HG02623 (cell line): Measurements from ENCODE around the gene NAPB.

Experiments
- ATAC-seq: cut with Tn5 transposase; IDR thresholded peaks from one replicate; pipeline ENCODE4 v1.9.1; 2021; ENCODE audit warnings: moderate library complexity; ENCODE audit not compliant: unreplicated experiment

Gene NAPB

DNA sequence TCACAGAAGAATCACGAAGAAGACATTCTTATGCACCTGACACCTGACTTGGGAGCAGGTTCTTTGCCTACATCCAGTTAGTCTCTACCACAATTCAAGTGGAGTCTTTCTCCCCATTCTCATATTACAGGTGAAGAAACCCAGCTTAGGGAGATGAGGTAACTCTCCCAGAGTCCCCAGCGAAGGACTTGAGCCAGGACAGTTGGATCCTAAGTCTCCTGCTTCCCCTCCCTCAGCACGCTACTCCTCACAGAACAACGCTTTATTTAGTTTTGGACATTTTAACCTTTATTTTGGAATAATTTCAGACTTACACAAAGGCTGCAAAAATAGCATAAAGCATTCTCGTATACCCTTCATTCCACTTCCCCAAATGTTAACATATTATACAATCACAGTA lies 17.4 kb upstream of the NAPB start:
- ATAC-seq, result no peak

DNA sequence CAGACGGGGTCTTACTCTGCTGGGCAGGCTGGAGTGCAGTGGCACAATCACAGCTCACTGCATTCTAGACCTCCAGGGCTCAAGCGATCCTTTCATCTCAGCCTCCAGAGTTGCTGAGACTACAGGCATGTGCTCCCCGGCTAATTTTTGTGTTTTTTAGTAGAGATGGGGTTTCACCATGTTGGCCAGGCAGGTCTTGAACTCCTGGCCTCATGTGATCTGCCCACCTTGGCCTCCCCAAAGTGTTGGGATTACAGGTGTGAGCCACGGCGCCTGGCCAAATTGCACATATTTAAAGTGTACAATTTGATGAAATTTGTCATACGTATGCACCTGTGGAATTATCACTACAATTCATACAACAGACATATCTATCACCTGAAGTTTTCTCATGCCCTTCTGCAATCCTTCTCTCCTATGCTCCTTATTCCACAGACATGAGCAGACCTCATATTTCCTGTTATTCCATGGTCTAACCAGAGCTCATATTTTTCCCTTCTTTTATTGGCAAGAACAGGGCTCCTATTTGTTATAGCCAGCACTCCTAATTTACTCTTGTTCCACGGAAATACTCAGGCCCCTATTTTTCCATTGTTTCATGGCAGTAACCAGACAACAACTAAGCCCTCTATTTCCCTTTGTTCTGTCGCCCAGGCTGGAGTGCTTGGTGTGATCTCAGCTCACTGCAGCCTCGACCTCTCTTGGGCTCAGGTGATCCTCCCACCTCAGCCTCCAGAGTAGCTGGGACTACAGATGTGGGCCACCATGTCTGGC lies 16.0 kb upstream of the NAPB start:
- no peak for ATAC-seq

DNA sequence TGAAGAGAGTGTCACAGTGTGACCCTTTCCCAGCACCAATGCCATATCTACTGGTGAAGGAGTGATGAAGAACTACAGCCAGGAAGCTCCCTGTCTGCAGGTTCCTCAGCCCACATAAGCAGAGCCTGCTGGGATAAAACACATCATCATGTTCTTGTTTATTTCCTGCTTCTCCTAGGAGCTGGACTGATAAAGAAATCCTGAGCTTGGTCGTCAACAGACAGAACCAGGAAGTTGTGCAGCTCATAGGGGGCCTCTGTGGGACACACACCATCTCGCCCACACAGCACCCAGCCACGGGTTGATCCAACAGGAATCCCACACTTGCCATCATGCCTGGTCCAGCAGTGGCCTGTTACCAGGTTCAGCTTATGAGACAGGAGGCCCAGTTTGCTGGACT lies 15.4 kb upstream of the NAPB start:
- no peak for ATAC-seq

DNA sequence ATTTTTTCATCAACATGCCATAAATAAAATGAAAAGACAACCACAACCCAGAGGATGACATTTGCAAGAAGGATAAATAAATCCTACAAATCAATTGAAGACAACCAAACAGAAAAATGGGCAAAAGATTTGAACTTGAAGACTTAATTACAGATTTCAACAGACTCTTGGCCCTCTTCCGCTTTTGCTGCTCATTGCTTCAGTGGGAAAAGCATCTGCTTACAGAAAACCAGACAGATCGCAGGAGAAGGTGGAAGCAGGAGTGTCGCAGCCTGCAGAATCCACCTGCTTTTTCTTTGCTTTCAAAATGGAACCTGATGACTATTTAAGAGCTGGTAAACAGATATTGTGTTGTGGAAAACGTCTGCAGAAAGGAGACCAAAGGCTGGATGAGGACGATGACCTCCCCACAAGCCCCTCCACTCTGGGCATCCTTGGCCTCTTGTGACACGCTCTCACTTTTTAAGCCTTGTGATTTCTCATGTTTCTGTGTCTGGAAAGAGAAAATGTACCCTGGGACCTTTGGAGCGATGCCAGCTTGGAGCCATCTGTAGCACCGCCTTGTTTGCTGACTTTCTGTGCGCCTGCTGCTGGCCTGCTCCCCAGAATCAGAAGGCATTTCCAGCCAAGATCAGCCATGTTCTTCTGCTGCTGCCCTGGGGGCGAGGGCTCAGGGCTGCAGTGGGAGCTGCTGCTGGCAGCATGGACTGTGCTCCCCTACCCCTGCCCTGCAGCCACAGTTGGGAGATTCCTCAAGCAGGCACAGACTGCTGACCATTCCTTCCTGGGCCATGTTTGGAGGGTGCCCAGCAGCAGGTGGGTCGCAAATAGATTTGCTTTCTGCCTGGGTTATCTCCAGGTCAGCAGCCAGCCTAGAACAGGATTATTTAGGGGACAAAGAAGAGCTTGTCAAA lies 14.6 kb upstream of the NAPB start:
- ATAC-seq, result no peak

DNA sequence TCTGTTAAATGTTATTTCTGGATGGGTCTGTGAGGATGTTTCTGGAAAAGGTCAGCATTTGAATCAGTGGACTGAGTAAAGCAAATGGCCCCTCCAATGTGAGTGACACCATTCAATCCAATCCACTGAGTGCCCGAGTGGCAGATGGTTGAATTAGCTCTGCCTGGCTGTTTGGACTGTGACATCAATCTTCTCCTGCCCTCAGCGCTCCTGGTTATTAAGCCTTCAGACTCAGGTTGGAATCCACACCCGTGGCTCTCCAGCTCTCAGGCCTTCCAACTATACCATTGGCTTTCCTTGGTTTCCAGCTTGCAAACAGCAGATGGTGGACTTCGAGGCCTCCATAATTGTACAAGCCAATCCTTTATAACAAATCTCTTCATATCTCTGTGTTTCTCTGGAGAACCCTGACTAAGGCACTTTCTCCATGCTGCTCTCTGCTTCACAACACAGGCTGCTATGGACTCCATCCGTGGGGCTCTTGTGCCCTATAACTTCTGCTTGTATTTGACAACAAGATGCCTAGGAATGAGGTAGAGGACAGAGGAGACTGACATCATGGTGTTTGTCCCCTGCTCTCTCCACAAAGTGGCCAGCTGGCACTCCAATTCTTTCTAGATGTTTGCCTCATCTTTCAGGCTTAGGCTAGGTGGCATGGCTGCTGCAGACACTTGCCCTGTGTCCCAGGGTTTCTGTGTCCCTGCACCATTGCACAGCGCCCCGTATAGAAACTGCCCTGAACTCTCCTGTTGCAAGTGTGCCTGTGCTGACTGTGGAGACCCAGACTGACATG lies 13.4 kb upstream of the NAPB start:
- ATAC-seq, result no peak

DNA sequence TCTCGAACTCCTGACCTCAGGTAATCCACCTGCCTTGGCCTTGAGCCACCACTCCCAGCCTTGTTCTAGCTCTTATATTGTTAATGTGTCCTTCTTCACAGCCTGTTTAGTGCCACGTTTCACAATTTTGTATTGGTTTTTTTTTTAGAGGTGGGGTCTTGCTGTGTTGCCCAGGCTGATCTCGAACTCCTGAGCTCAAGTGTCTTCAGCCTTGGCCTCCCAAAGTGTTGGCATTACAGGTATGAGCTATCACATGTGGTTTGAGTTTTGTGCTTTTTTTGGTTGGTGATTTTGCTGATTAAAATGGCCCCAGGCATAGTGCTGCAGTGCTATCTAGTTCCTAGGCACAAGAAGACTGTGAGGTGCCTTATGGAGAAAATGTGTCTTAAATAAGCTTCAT lies 12.3 kb upstream of the NAPB start:
- ATAC-seq, result no peak

DNA sequence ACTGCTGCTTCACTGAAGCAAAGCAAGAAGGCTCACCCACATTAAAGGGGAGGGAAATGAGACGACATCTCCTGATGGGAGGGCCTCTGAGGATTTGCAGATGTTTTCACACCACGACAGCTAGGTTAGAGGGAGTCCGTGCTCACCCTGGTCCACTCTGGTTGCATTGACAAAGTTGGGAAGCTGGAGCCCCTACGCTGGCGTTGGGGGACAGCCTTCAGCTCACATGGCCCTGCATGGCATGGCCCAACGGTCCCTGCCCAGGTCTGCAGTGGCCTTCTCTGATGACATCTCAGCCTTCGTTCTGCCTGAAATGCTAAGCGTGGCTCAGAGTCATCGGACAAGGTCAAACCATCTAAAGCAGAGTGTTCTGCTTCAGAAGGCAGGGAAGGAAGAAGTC lies 3.8 kb upstream of the NAPB start:
- ATAC-seq, result no peak

DNA sequence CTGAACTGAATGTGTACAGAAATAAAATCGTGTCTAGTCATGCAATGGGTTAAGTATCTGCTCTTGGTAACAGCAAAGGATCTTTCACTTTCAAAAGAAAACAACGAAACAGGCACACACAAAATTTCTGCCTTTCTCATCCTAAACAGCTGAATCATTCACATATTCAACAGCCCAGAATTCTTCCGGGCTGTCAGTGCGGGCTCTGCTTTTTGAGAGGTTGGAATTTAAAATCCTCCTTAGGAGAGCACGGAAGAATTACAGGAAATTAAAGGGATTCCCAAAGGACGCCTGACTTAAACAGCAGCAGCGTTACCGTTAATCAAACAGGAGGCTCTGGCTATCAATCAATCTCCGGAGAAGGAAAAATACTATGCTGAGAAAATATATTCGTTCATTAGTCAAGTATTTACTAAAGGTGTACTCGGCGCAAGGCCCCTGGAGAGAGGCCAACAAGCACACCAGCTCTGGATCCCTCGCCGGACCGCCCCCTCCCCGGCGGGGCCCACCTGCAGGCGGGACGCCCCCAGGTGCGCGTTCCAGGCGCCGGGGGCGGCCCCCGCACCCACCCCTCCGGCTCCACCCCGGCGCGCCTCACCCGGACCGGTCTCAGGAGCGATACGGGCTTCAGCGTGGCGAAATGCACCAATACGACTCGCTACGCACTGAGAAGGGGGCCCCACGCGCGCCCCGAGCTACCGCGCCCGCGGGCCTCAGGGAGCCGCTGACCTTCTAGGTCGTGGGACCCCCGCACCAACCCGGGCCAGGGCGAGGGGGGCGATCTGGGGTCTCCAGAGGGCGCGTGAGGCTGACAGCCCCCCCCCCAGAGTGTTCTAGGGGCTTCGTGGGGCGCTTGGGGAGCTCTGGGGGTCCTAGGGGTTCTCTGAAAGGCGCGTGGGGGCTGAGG lies 1.0 kb downstream of the NAPB start:
- peak; percentile 19 for ATAC-seq

DNA sequence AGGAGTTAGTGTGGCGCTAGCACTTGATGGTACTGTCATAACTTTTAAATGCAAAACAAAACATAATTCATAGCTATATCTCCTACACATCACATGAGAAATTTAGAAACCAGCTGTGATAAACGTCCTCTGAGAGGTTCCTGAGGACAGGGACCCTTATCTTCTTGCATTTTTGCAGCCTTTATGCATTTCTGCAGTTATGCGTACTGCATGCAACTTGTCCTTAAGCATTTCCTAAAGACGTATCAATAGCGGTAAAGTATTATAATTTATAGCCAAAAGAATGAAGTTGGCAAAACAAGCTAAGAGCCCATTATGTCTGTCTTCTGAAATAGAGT lies 1.7 kb downstream of the NAPB start:
- ATAC-seq, result no peak

DNA sequence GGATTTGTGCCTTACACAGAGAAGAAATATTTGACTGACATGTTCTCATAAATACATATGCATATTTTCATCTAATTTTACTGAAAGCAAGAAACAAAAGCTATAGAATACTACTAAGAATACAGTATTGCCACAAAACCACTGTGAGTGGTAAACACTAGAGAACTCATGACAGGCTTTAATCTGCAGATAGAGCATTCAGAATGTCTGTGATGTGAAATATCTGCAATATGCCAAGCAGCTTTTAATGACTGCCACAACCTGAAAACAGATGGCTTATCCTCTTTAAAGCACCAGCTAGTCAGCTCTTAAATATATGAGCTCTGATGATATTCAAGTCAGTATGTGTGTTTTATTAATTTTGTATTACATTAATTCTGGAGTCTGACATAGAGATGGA lies 3.4 kb downstream of the NAPB start:
- ATAC-seq, result no peak

DNA sequence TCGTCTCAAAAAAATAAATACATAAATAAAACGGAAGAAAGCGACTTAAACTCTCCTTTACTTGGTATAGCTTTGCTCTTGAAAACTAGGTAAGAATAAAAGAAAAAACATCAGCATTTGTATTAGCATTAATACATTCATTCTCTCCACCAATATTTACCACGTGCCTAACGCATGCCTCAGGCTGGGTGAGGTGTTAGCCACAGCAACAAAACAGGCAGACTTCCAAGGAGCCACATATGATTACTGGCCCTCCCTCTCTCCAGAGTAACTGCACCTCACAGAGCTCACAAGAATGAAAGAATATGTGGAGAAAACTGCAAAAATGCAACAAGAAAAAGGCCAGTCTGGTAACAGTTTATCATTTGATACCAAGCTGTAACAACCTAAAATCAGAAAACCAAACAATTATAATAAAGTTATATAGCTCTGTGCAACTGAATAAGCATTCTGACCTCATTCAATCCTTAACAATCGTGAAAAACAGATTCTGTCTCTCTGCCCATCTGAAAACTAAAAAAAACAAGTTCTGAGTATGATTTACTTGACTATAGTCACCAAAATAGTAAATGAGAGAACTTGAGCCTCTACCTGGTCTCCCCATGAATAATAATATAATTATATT lies 5.2 kb downstream of the NAPB start:
- ATAC-seq, result no peak

DNA sequence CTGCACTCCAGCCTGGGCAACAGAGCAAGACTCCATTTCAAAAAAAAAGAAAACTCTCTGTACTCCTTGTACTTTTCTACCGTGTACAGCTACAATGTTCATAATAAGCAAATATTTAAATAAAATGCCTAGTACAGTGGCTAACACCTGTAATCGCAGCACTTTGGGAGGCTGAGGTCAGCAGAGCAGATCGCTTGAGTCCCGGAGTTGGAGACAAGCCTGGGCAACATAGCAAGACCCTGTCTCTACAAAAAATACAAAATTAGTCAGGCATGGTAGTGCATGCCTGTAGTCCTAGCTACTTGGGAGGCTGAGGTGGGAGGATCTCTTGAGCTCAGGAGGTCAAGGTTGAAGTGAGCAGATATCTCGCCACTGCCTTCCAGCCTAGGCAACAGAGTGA lies 5.7 kb downstream of the NAPB start:
- no peak for ATAC-seq

DNA sequence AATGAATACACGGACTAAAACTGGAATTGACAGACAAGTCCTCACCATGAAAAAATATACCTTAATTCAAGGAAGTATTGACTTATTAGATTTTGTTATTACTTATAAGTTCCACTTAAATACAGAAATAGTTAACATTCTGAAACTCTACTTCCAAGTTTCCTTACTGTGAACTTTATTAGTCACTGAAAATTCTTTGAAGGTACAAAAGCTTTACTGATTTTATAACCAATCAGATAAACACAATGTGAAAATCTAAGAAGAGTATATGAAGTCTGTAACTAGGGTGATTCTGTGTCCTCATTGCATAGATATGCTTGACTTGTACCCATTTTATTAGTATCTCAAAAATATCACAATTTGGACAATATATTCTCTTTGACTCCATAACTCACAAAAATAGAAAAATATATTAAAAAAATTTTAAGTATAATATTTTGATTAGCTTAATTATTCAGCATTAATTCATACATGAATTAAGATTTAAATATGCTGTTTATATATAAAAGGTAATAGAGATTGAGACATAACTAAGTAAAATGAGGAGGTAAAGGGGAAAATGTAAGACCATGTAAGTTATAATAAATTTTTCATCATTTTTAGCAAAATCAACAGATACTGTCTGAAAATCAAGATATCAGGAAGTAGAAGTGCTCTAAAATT lies 6.6 kb downstream of the NAPB start:
- no peak for ATAC-seq

DNA sequence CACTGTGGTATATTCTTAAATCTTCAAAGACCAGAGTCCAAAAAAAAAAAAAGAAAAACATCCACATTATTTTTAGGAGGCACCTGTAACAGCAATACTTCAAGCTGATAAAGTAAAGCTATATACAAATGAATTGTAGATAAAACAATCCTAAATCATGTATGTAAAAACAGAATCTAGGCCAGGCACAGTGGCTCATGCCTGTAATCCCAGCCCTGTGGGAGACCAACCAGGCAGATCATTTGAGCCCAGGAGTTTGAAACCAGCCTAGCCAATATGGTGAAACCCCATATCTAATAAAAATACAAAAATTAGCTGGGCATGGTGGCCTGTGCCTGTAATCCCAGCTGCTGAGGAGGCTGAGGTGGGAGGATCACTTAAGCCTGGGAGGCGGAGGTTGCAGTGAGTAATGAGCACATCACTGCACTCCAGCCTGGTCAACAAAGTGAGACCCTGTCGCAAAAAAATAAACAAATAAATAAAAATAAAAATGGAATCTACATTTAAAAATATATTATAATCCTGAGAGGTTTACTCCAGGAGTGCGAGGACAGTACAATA lies 7.3 kb downstream of the NAPB start:
- no peak for ATAC-seq

DNA sequence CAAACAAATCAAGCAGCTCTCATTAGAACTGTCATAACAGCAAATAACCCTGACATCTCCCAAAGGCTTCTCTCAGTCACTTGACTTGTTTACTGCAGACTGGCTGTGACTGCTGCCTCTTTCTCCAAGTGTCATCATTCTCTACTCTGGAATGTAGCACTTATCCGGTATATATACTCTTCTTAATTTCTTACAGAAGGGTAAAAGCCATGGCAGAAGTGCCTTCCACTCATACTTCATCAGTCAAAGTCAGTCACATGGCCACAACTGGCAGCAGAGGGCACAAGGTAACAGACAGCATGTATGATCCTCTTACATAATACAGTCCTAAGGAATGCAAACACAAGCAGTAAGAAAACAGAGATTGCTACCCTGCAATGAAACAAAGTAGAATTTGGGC lies 9.3 kb downstream of the NAPB start:
- no peak for ATAC-seq

DNA sequence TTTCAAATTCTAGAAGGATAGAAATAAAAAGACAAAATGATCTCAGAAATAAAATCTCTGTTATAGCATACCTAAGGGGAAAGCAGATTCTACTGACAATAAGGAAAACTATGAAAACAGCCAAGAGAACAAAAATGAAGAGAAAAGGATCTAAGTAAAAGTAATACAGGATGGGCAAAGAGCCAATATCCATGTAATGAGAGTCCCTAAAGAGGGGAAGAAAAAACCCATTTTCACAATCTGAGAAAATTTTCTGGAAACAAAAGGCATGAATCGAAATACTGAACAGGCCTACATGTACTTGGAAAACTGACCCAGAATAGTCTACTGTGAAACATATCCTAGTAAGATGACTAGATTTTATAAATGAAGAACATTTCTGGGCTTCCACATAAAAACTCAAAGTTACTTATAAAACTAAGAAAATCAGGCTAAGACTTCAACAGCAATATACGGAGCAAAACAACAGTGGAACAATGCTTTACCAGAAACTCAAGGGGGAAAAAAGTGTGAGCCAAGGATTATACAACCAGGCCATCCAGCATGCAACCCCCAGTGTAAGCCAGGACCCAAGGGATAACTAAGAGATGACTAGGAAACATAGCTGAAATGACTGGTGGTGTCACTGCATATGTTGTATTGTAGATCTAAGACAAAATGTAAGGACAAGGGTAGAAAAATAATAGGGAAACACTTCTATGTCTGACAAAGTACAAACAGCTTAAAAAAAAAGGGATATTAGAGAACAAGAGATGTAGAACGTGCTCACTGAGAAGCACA lies 10.2 kb downstream of the NAPB start:
- no peak for ATAC-seq

DNA sequence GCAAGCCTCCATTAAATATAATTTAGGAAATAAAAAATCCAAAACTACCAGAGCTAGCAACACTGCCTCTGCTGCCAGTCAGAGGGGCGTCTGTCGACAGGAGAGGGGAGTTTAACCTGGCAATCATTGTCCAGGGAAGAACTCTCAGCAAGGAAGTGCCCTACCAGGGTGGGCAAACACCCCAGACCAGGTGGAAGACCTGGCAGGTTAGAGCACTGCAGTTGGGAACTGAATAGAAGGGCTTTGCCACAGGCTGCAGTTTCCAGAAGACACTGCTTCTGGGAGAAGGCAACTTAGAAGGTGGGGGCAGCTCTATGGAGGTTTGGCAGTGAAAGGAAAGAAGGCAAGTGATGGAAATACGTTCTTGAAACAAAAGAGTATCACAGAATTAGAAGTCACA lies 11.5 kb downstream of the NAPB start:
- ATAC-seq, result no peak

DNA sequence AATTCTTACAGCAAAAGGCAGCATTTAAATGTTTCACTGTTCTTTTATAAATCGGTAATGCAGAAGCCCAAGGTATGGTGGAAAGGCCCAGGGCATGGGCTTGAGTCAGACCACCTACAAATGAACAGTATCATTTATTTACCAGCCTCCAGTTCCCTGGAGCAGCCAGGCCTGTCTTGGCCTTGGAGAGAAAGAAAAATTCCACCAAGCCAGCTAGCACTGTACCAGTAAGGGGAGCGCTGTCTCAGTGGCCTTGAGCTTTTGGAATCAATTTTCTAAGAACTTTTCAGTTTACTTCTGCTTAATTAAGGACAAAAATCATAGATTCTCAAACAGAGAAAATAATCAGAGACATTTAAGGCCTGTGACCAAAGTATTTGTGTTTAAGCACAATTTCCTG lies 12.3 kb downstream of the NAPB start:
- ATAC-seq, result no peak
